Stimulated activated CD4-positive, alpha-beta T cell treated with anti-CD3 and anti-CD28 coated beads, Interleukin-2, amount 100 ng/mL, for 4 hours (primary cell): ENCODE results near the gene AARS1.
"Not testable (repeated sequence)": the region's sequence is repeated elsewhere in the genome, so short reads cannot be mapped to it uniquely, and the experiment has no call there.

Experiments
- DNase-seq: peaks from one replicate; pipeline ENCODE4 v3.0.0-alpha.2; 2020; ENCODE audit warnings: low read depth

The AARS1 gene

DNA sequence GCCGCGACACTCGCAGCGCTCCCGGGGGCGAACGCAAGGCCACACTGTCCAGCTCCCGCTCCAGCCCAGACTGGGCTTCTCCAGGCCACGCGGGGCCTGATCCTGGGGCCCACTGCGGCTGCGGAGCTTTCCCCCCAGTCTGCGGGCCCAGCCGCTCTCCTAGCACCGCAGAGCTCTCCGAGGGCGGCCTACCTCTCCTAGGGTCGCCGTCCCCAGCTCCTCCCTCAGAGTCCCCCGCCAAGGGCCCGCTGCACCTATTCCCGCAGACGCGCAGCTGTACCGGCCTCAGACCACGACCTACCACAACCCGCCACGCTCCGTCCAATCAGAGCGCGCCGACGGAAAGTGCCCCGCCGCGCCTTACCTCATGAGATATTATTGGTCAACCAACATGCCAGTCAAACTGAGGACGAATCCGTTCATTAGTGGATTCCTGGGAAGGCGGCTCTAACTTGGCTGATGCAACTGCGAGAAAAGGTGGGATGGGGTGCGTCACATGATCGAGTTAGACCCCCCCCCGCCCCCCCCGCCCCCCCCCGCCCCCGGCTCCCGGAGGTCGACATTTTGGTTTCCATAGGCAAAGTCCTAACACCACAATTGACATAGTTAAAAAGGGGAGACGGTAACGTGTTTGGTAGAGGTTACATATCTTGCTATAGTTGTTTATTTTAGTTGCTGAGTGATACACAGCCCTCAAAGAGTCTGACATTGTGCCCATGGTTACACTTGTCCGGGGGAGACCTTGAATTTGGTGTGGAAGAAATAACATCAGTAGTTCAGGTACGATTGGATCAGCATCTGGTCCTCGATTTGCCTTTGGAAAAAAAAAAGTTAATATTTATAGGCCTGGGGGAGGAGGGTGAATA is at the start of gene AARS1:
AARS1 (minus strand) TSS at position 278 of the 866 bp plus-strand sequence. CDS start 6,743 bp downstream, outside the sequence.
- DNase-seq: peak; percentile 94

DNA sequence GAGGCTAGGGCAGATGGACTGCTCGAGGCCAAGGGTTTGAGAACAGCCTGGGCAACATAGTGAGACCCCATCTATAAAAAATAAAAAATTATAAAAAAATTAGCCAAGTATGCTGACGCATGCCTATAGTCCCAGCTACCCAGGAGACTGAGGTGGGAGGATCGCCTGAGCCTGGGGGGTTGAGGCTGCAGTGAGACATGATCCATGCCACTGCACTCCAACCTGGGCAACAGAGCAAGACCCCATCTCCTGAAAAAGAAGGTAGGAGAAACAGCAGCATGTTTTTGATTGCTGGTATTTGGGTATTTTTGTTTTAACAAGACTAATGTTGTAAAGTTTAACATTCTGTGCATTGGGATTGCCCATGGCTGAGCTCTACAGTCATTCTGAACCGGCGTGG is 48.5 kb upstream of the AARS1 start:
- DNase-seq: no peak

DNA sequence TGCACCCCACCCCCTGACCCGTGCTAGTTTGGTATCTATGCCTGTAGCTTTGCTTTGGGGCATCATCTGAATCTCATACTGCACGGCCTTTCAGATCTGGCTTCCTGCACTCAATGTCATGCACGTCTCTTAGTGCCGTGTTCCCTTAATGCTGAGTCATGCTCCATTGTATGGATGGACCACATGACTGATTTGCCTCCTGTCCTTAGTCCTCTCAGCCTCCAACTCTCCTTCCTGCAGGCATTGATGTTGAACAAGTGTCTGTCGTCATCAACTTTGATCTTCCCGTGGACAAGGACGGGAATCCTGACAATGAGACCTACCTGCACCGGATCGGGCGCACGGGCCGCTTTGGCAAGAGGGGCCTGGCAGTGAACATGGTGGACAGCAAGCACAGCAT is 43.4 kb upstream of the AARS1 start:
- not testable (repeated sequence) for DNase-seq

DNA sequence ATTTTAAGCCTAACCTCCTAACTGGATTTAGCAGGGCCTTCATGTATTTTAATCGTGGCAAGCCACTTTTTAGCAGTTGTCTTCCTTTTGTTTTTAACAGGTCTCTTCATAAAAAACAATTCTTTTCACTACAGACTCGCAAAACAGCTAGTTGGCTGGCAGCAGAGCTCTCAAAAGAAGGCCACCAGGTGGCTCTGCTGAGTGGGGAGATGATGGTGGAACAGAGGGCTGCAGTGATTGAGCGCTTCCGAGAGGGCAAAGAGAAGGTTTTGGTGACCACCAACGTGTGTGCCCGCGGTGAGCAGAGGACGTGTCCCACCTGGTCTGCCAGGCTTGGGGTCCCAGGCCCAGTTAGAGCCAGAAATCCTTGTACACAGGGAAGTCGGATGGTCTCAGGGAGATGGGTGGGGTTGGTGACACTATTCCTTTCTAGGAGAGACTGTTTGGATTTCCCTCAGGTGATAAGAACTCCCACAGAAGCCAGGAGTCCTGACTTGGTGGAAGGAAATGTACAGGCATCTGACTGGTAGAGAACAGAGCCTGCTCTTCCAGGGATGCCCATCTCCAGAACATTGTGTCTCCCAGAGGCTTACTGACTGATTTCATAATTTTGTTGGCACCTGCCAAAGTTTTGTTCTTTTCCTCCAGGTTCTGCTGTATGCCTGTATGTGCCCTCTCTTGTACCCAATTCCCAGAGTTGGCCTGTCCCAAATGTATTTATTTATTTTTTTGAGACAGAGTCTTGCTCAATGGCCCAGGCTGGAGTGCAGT is 42.5 kb upstream of the AARS1 start:
- peak; percentile 5 for DNase-seq

DNA sequence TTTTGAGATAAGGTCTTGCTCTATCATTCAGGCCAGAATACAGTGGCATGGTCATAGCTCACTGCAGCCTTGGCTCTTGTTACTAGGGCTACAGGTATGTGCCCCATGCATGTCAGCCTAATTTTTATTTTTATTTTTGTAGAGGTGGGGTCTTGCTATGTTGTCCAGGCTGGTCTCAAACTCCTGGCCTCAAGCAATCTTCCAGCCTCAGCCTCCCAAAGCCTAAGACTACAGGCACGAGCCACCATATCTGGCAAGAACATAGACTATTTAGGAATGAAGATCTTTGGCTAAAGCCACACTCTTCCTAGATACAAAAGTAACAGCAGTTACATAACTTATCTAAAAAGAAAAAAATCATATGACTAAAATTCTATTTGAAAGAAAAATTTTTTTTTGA is 41.8 kb upstream of the AARS1 start:
- no peak for DNase-seq

DNA sequence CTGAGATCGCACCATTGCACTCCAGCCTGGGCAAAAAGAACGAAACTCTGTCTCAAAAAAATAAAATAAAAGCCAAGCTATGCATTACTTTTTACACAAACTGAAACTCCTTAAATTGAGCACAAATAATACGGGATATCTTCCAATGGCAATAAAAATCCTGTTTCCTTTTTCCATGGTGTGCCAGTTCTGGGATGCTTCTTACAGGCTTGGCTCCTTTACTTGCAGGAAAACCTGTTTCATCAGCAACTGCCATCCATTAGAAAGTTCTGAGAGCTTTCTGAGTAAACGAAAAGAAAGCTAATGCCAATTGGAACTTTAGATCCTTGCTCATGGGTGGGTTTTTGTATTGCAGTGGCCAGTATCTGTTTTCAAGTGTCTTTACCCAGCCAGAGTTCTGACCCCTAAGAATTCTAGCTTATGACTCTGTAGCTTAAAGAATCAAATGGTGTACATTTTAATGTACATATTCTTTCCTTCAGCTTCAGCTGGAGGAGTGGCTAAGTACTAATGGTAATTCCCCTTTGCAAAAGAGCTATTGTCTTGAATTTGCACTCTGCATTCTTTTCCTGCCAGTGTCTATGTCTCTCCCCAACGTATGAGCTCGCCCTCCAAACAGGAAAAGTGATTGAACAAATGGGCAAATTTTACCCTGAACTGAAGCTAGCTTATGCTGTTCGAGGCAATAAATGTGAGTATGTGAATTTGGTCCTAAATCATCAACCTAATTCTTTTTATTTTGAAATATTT is 35.9 kb upstream of the AARS1 start:
- no peak for DNase-seq

DNA sequence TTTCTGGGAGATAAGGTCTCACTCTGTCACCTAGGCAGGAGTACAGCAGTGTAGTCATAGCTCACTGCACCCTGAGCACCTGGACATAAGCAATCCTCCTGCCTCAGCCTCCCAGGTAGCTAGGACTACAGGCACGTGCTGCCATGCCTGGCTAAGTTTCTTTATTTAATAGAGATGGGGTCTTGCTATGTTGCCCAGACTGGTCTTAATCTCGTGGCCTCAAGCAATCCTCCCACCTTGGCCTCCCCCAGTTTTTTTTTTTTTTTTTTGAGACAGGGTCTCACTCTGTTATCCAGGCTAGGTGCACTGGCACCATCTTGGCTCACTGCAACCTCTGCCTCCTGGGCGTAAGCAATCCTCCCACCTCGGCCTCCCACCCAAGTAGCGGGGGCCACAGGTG is 30.8 kb upstream of the AARS1 start:
- no peak for DNase-seq

DNA sequence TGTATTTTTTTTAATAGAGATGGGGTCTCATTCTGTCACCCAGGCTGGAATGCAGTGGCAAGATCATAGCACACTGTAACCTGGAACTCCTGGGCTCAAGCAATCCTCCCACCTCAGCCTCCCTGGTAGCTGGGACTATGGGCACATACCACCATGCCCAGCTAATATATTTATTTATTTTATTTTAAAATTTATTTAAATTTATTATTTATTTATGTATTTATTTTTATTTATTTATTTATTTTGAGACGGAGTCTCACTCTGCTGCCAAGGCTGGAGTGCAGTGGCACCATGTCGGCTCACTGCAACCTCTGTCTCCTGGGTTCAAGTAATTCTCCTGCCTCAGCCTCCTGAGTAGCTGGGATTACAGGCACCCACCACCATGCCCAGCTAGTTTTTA is 18.4 kb upstream of the AARS1 start:
- not testable (repeated sequence) for DNase-seq

DNA sequence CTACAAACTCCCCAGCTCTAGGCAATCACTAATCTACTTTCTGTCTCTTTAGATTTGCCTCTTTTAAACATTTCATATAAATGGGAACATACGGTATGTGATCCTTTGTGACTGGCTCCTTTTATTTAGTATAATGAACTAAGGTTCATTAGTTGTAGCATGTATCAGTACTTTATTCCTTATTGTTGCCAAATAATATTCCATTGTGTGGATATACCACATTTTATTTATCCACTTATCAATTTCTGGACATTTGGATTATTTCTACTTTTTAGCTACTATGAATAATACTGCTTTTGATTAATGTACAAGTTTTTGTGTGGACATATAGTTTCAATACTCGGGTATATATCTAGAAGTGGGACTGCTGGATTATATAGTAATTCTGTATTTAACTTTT is 17.6 kb upstream of the AARS1 start:
- no peak for DNase-seq

DNA sequence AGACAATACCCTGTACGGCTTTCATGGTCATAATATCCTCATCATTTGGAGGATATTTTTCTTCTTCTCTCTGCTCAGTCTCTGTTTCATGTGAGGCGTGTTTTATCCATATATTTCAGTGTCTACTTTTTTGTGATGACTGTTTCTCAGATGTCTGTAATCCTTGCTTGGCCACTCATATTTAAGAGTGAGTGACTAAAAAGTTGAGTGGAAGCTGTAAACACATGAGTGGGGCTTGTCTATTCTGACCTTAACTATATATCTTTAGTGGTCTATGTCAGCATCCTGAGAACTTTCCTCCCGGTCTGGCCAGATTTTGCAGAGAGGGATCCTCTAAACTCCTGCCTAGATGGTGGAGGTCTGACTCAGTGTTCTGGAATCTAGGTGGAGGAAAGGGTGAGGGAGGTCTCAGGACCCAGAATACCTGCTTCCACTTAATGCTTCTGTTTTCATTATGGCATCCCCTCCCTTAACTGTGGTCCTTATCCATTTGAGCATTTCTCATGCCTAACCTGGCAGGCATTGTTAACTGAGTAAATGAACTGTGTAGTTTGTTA is 15.7 kb upstream of the AARS1 start:
- no peak for DNase-seq

DNA sequence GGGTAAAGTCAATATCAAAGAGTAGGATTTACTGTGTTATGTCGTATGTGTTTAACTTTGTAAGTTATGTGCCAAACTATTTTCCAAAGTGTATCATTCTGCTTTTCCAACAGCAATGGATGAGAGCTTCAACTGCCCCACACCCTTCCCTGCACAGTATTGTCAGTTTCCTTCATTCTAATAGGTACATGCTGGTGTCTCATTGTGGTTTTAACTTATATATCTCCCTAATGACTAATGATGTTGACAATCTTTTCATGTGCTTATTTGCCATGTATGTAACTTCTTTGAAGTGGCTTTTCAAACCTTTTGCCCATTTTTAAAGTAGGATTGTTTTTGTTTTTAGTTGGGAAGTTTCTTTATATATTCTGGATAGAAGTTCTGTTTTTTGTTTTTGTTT is 13.4 kb upstream of the AARS1 start:
- no peak for DNase-seq

DNA sequence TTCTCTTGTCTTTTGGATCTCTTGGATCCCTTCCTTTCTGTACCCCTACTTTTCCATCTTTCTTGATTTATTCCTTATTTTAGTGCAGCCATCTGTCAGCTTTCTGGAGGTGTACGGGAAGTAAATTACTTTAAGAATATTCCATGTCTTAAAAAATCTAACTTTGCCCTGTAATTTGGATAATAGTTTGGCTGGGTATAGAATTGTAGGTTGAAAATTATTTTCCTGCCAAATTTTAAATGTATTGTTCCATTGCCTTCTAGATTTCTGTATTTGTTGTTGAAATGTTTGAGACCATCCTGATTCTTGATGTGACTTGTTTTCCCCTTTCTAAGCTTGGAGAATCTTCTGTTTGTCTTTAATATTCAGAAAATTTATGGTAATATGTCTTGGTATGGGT is 11.8 kb upstream of the AARS1 start:
- no peak for DNase-seq

DNA sequence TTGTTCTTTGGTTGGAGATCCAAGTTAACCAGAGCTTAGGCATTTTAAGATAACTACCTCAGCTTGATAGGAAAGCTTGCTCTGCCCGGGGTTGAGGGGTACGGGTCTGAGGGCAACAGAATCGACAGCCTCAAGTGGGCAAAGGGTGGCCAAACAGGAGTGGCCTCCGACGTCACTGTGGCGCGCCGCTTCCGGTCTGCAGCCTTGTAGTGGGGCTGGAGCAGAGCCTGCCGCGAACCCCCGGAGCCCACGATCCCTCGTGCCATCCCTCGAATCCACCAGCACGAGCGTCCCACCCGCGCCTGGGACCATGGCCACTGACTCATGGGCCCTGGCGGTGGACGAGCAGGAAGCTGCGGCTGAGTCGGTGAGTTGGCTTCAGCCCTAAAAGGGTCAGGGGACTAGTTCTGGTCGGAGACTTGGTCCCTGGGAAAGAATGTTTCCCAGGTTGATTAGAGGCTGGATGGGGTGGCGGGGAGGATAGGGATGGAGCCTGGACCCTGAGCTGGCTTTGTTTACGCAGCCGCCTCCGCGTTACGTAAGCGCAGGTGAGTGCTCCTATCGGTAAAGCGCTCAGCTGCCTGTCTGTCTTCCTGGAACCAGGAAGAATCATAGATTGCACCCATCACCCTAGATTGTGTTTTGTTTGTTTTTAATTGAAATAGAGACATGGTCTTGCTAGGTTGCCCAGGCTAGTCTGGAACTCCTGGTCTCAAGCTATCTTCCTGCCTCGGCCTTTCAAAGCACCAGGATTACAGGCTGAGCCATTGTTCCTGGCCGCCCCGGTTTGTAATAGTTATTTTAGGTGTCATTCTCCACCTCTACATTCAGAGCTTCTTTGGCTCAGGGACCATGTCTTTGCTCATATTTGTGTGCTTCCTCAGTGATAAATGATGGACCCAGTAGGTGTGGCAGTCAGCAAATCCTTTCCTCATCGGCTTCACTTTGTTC is 10.0 kb upstream of the AARS1 start, which contains the start of gene DDX19B:
DDX19B (plus strand) TSS at position 199 of the 951 bp plus-strand sequence; CDS start at position 311, 112 bp downstream.
- DNase-seq: peak; percentile 18

DNA sequence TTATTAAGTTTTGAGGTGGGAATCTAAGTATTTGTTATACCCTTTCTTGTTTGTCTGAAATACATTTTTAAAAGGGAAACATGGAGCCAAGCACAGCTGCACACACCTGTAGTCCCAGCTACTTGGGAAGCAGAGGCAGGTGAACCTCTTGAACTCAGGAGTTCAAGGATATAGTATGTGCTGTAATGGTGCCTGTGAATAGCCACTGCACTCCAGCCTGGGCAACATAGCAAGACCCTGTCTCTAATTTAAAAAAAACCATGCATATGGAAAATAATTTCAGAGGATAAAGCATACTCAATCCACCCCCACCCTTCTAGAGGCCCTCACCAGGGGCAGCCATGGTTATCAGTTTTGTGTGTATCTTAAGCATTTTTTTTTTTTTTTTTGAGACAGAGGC is 6.3 kb upstream of the AARS1 start:
- no peak for DNase-seq

DNA sequence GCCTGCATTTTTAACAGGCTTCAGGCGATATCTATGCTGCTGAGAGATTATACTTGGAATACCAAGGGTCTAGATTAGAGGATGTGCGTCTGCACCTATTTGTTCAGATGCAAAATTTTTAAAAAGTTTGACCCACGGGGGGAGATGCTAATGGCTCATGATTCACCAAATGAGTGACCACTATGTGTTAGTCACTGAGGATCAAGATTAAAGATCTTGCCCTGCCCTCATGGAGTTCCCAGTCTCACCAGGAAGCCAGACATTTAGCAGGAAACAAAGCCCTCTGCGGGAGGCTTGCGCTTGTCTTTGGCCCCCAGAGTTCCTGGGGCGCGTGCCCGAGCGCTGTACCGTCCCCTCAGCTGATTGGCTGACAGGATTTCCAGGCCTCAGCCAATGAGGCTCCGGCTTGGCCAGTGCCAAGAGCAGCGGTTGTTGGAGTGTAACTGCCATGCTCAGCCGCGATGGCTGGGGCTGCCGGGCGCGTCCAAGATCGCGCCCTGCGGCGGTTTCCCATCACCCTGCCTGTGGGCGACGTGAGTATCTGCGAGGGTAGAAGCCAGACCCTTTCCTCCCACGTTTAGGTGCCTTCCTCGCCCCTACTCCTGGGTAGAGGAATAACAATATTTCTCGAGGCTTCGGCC is 5.2 kb upstream of the AARS1 start:
- DNase-seq: no peak

DNA sequence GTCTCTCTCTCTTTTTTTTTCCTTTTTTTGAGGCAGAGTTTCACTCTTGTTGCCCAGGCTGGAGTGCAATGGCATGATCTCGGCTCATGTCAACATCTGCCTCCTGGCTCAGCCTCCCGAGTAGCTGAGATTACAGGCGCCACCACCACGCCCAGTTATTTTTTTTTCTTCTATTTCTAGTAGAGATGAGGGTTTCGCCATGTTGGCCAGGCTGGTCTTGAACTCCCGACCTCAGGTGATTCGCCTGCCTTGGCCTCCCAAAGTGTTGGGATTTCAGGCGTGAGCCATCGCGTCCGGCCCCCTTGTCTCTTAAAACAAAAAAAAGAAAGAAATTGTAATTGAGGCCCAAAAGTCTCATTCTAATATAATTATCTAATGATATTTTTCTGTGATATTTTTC is 2.8 kb upstream of the AARS1 start:
- not testable (repeated sequence) for DNase-seq

DNA sequence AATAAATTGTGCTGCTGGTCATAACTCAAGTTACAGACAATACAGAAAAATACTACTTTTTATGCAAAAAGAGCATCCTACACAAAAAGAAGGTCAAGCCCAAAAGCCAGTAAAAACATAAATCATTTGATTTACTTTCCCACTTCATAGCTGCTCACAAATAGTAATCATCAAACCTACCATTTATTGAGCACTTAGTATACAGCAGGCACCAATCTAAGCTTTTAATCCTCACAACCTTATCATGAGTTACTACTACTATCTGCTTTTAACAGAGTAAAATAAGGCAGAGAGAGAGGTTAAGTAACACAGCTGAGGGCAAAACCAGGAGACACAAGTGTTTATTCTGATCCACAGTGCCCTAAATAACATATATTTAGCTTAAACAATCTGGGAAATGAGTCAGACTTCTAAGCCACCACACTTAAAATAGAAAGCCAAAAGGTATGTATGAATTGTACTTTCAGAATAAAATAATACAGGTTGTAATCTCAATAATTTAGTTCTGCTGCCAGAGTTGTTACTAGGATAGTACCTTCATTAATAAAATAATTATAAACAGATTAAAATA is 1.7 kb upstream of the AARS1 start:
- DNase-seq: no peak

DNA sequence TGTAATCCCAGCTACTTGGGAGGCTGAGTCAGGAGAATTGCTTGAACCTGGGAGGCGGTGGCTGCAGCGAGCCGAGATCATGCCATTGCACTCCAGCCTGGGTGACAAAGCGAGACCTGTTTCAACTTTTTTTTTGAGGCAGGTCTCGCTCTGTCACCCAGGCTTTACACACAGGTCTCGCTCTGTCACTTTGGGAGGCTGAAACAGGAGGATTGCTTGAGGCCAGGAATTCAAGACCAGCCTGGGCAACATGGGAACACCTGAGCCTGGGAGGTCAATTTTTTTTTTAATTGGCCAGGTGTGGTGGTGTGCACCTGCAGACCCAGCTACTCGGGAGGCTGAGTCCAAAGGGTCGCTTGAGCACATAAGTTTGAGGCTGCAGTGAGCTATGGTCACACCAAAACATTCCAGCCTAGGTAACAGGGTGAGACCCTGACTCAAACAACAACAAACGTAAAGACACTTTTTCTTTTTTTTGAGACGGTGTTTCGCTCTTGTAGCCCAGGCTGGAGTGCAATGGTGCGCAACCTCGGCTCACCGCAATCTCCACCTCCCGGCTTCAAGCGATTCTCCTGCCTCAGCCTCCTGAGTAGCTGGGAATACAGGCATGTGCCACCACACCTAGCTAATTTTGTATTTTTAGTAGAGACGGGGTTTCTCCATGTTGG is 1.9 kb downstream of the AARS1 start:
- not testable (repeated sequence) for DNase-seq

DNA sequence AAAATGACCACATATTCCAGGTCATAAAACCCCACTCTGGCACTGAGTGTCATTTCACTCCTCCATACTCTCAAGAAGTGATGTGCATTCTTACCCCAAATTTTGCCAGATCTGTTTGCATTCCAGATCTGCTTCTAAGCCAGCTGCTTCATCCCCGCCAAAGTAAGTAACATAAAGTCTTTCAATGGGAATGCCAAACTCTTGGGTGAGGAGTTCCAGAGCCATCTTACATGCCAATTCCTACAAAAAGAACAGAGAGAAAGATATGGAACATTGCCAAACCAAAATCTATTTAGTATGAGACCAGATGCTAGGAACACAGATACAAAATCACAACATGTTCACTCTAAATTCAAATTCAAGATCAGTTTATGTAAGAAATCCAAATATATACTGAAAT is 12.9 kb downstream of the AARS1 start:
- no peak for DNase-seq

DNA sequence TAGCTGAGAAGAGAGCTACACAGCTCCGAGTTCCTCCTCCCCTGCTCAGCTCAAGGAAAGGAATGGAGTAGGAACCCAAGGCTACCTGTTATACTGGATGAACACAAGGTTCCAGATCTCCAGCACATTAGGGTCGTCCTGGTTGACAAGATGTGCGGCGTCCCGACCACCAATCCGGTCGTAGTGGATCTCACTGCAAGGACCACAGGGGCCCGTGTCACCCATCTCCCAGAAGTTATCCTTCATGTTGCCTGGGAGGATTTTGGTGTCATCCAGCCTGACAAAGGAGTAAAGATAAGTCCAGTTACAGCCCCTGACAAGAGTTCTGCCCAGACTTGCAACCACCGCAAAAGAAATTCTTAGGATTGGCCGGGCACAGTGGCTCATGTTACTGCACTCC is 17.6 kb downstream of the AARS1 start:
- DNase-seq: no peak
